ENCODE results near the gene ZFHX3.

GRCh38 chr16:72932050-72932449 is 115.9 kb downstream of the ZFHX3 start:
- TF ChIP-seq CTCF (IDR thresholded peaks at IDR 0.05; ENCODE audit: extremely low read depth in 1 of 2, insufficient read depth in 1 of 2, low read depth in 1 of 2, low read length in 2 of 2) (no peak), POLR2A (IDR thresholded peaks at IDR 0.05; ENCODE audit: low read depth, low read length) (no peak), POLR2AphosphoS5 (IDR thresholded peaks at IDR 0.05; ENCODE audit: insufficient read depth, low read depth, low read length) (no peak), MAX (IDR thresholded peaks at IDR 0.05; ENCODE audit: insufficient read depth, insufficient read length) (no peak), GATA2 (IDR thresholded peaks at IDR 0.05; ENCODE audit: insufficient read depth, insufficient read length, low read depth, low read length) (no peak), JUN (IDR thresholded peaks at IDR 0.05; ENCODE audit: borderline replicate concordance, insufficient read depth, insufficient read length, low read depth) (no peak), EZH2 (IDR thresholded peaks at IDR 0.05; ENCODE audit: borderline replicate concordance, low read depth, low read length, severe bottlenecking) (no peak), MYC (IDR thresholded peaks at IDR 0.05; ENCODE audit: low read depth, low read length) (no peak)

Data from endothelial cell of umbilical vein (primary cell).